GM23338 (cell line): Measurements from ENCODE around the gene CASK. TPM values are rescaled to one million over a fixed set of nuclear protein-coding genes. Genes with fewer than 3 reads are reported as not detected.

ENCODE experiments used
- ATAC-seq: fragments of 200-7000 bp; cut with Tn5 transposase; 3 replicates; pipeline ENCODE4 v1.9.1; 2020
- DNase-seq: peaks from one replicate; pipeline ENCODE4 v3.0.0-alpha.2; 2015; ENCODE audit warnings: low spot score
- H2AFZ ChIP-seq: fragments of 200-600 bp; sonication (generic); 2 replicates; pipeline ENCODE4 v1.8.0; 2016; ENCODE audit warnings: antibody characterized with exemption, mild to moderate bottlenecking, moderate library complexity
- H3F3A ChIP-seq: fragments of 200-600 bp; sonication (generic); replicated peaks from 2 replicates; pipeline ENCODE4 v1.8.0; 2017; ENCODE audit warnings: antibody characterized with exemption, mixed run types, low read depth
- H3K27ac ChIP-seq: fragments of 200-600 bp; sonication (generic); 2 replicates; pipeline ENCODE4 v1.6.1; 2016; ENCODE audit warnings: low read depth
- H3K27me3 ChIP-seq: fragments of 200-600 bp; sonication (generic); 2 replicates; pipeline ENCODE4 v1.8.0; 2016; ENCODE audit warnings: mild to moderate bottlenecking, mixed run types, moderate library complexity; ENCODE audit not compliant: insufficient read depth
- H3K36me3 ChIP-seq: fragments of 200-600 bp; sonication (generic); 2 replicates; pipeline ENCODE4 v1.8.0; 2016; ENCODE audit warnings: mild to moderate bottlenecking; ENCODE audit not compliant: insufficient read depth
- H3K4me1 ChIP-seq: fragments of 200-600 bp; sonication (generic); 2 replicates; pipeline ENCODE4 v1.8.0; 2016; ENCODE audit warnings: mild to moderate bottlenecking, moderate library complexity; ENCODE audit not compliant: insufficient read depth
- H3K4me2 ChIP-seq: fragments of 200-600 bp; sonication (generic); 2 replicates; pipeline ENCODE4 v1.7.1; 2017; ENCODE audit warnings: mixed run types
- H3K4me3 ChIP-seq: fragments of 200-600 bp; sonication (generic); 2 replicates; pipeline ENCODE4 v1.6.1; 2016; ENCODE audit warnings: mixed run types
- H3K79me2 ChIP-seq: fragments of 200-600 bp; sonication (generic); replicated peaks from 2 replicates; pipeline ENCODE4 v1.8.0; 2017; ENCODE audit warnings: mild to moderate bottlenecking; ENCODE audit not compliant: insufficient read depth
- H3K9me2 ChIP-seq: fragments of 200-600 bp; sonication (generic); 2 replicates; pipeline ENCODE4 v1.8.0; 2017; ENCODE audit not compliant: insufficient read depth
- H4K20me1 ChIP-seq: fragments of 200-600 bp; sonication (generic); replicated peaks from 2 replicates; pipeline ENCODE4 v1.8.0; 2017; ENCODE audit warnings: mild to moderate bottlenecking; ENCODE audit not compliant: insufficient read depth
- H3K27ac Mint-ChIP-seq: 2 replicates; pipeline ENCODE4 v1.8.0; 2020; ENCODE audit warnings: inconsistent platforms, mild to moderate bottlenecking, moderate library complexity, mixed read lengths
- H3K27me3 Mint-ChIP-seq: 3 replicates; pipeline ENCODE4 v1.8.0; 2022; ENCODE audit warnings: low read depth, mild to moderate bottlenecking, moderate library complexity, mixed read lengths, inconsistent platforms; ENCODE audit not compliant: insufficient read depth, poor library complexity
- H3K36me3 Mint-ChIP-seq: 3 replicates; pipeline ENCODE4 v1.8.0; 2021; ENCODE audit warnings: low read depth, mild to moderate bottlenecking, inconsistent platforms, moderate library complexity, mixed read lengths
- H3K4me1 Mint-ChIP-seq: 3 replicates; pipeline ENCODE4 v1.8.0; 2020; ENCODE audit warnings: mild to moderate bottlenecking, inconsistent platforms, mixed read lengths
- H3K4me3 Mint-ChIP-seq: 3 replicates; pipeline ENCODE4 v1.8.0; 2021; ENCODE audit warnings: moderate library complexity, mild to moderate bottlenecking, inconsistent platforms, mixed read lengths
- H3K9me3 Mint-ChIP-seq: 3 replicates; pipeline ENCODE4 v1.8.0; 2020; ENCODE audit warnings: moderate library complexity, mild to moderate bottlenecking, inconsistent platforms, mixed read lengths
- CREB1 ChIP-seq: fragments of 250-450 bp; sonication (Bioruptor Pico); IDR thresholded peaks from 2 replicates; pipeline ENCODE4 v1.5.0; 2020; ENCODE audit warnings: low read depth, mild to moderate bottlenecking, moderate library complexity
- CTCF ChIP-seq, 2 experiments: fragments of 200-600 bp in 1 of 2; sonication (generic) in 1 of 2; conservative IDR thresholded peaks; 2 replicates each; pipeline versions ENCODE4 v1.5.1 to v1.6.1; 2016 to 2017; ENCODE audit warnings: antibody characterized with exemption in 2 of 2, low read depth in 2 of 2, mild to moderate bottlenecking in 2 of 2, moderate library complexity in 1 of 2
- ETS1 ChIP-seq: IDR thresholded peaks from 2 replicates; pipeline ENCODE4 v1.6.1; 2016; ENCODE audit warnings: antibody characterized with exemption
- EZH2 ChIP-seq: fragments of 200-600 bp; sonication (generic); IDR thresholded peaks from one replicate; pipeline ENCODE4 v1.8.0; 2017; ENCODE audit warnings: antibody characterized with exemption, mild to moderate bottlenecking, low read depth; ENCODE audit not compliant: unreplicated experiment
- EZH2phosphoT487 ChIP-seq: fragments of 200-600 bp; sonication (generic); IDR thresholded peaks from one replicate; pipeline ENCODE4 v1.8.1; 2018; ENCODE audit warnings: antibody characterized with exemption; ENCODE audit not compliant: unreplicated experiment
- JUNB ChIP-seq: IDR thresholded peaks from one replicate; pipeline ENCODE4 v1.6.1; 2016; ENCODE audit warnings: antibody characterized with exemption; ENCODE audit not compliant: unreplicated experiment
- NANOG ChIP-seq: IDR thresholded peaks from 2 replicates; pipeline ENCODE4 v1.6.1; 2016; ENCODE audit warnings: antibody characterized with exemption, borderline replicate concordance
- POLR2AphosphoS5 ChIP-seq: IDR thresholded peaks from 2 replicates; pipeline ENCODE4 v1.6.1; 2016; ENCODE audit warnings: antibody characterized with exemption, low read depth
- REST ChIP-seq: IDR thresholded peaks from one replicate; pipeline ENCODE4 v1.6.1; 2018; ENCODE audit warnings: antibody characterized with exemption; ENCODE audit not compliant: unreplicated experiment
- STAT1 ChIP-seq: IDR thresholded peaks from one replicate; pipeline ENCODE4 v1.6.1; 2016; ENCODE audit warnings: antibody characterized with exemption; ENCODE audit not compliant: unreplicated experiment
- ZNF114 ChIP-seq: fragments of 250-450 bp; sonication (Bioruptor Pico); IDR thresholded peaks from 2 replicates; pipeline ENCODE4 v1.5.0; 2020; ENCODE audit warnings: mild to moderate bottlenecking, moderate library complexity
- ZNF331 ChIP-seq: fragments of 250-450 bp; sonication (Bioruptor Pico); IDR thresholded peaks from 2 replicates; pipeline ENCODE4 v1.5.0; 2020; ENCODE audit warnings: low read depth, mild to moderate bottlenecking, moderate library complexity
- polyA plus RNA-seq: library from polyadenylated mRNA; unstranded; fragments of >200 nt; fragmentation: Nextera tagmentation; extraction: Ambion mirVana; gene quantifications from 2 replicates; pipeline ENCODE4 v1.2.1, GENCODE V29; 2016
- total RNA-seq: library from RNA; depleted of rRNA; stranded (reverse); fragments of >200 nt; shearing (Covaris generic); gene quantifications from 2 replicates; pipeline ENCODE4 v1.2.3, GENCODE V29; 2014

CASK gene
- total and polyA plus RNA-seq, 2 experiments from 2014 or later: 15.3 to 44.4 TPM

GRCh38 chrX:41542536-41542935 lies 380.8 kb downstream of the CASK start:
- Mint-ChIP-seq H3K4me3 (no peak overlapping the region), H3K4me1 (peaks cover 3% of the 10 kb centered on the region; the same call in 1 of the 3 replicates), H3K9me3 (no peaks in the 10 kb centered on the region), H3K27ac (no peak overlapping the region), H3K27me3 (no peaks in the 10 kb centered on the region), H3K36me3 (peaks cover 3% of the 10 kb centered on the region; the same call in 1 of the 3 replicates)
- no peaks in the 10 kb centered on the region for H3K79me2 ChIP-seq
- no peaks in the 10 kb centered on the region for H4K20me1 ChIP-seq
- TF ChIP-seq ZNF331 (CRISPR knock-in tag) (no peak), JUNB (no peak), NANOG (no peak), CREB1 (no peak), POLR2AphosphoS5 (no peak), CTCF (conservative IDR thresholded peaks at IDR 0.05; ENCODE audit: low read depth in 2 of 2) (no peak)
- H3K4me3 ChIP-seq: no peak overlapping the region
- no peak for DNase-seq
- H2AFZ ChIP-seq: no peak overlapping the region
- no peaks in the 10 kb centered on the region for H3K4me1 ChIP-seq
- no peaks in the 10 kb centered on the region for H3K9me2 ChIP-seq
- no peak overlapping the region for H3K4me2 ChIP-seq
- no peaks in the 10 kb centered on the region for H3K27me3 ChIP-seq
- no peaks in the 10 kb centered on the region for H3F3A ChIP-seq
- no peak for ATAC-seq
- H3K27ac ChIP-seq: no peak overlapping the region
- no peaks in the 10 kb centered on the region for H3K36me3 ChIP-seq

GRCh38 chrX:41542135-41542534 lies 381.2 kb downstream of the CASK start:
- Histone ChIP-seq H3K27ac (no peak overlapping the region), H4K20me1 (no peaks in the 10 kb centered on the region), H3K79me2 (no peaks in the 10 kb centered on the region), H3K4me3 (no peak overlapping the region), H3K27me3 (no peaks in the 10 kb centered on the region), H3K4me1 (no peaks in the 10 kb centered on the region), H3K4me2 (no peak overlapping the region), H3K9me2 (no peaks in the 10 kb centered on the region), H3F3A (no peaks in the 10 kb centered on the region), H2AFZ (no peak overlapping the region), H3K36me3 (no peaks in the 10 kb centered on the region)
- Mint-ChIP-seq H3K9me3 (no peaks in the 10 kb centered on the region), H3K4me1 (peaks cover 3% of the 10 kb centered on the region; the same call in 1 of the 3 replicates), H3K27ac (no peak overlapping the region), H3K36me3 (peaks cover 3% of the 10 kb centered on the region; the same call in 1 of the 3 replicates), H3K27me3 (no peaks in the 10 kb centered on the region), H3K4me3 (no peak overlapping the region)
- ATAC-seq (no peak), DNase-seq (peak; percentile 12)
- TF ChIP-seq ZNF114 (CRISPR knock-in tag) (no peak), POLR2AphosphoS5 (no peak), CTCF (conservative IDR thresholded peaks at IDR 0.05; ENCODE audit: low read depth in 2 of 2) (no peak), STAT1 (no peak), EZH2phosphoT487 (no peak), EZH2 (no peak), NANOG (no peak), REST (no peak), ETS1 (no peak)
